Gastrocnemius medialis (tissue), 4 donors: ENCODE data around the gene UPK1A.

ENCODE experiments used
- CTCF ChIP-seq, 5 experiments: fragments of 450-650 bp in 3 of 5; fragments of 200-600 bp in 2 of 5; sonication (generic) in 2 of 5; IDR thresholded peaks in 4 of 5; conservative IDR thresholded peaks in 1 of 5; 1 replicate in 4 of 5; 2 replicates in 1 of 5; pipeline ENCODE4 v1.5.1; 2016 to 2019; ENCODE audit warnings: antibody characterized with exemption in 5 of 5, mild to moderate bottlenecking in 3 of 5, moderate library complexity in 3 of 5
- POLR2A ChIP-seq, 2 donors: fragments of 450-650 bp; IDR thresholded peaks; one replicate each; pipeline ENCODE4 v1.6.1; 2017; ENCODE audit warnings: antibody characterized with exemption in 2 of 2, mild to moderate bottlenecking in 2 of 2, moderate library complexity in 2 of 2

GRCh38 chr19:35663981-35664380 lies 2.3 kb upstream of the UPK1A start:
- TF ChIP-seq CTCF (IDR thresholded peaks at IDR 0.05 in 4 of 5, conservative IDR thresholded peaks at IDR 0.05 in 1 of 5) (no peak), POLR2A (IDR thresholded peaks at IDR 0.05) (no peak)
